Neuron (in vitro differentiated cells): ENCODE results near the gene CAPN5.

Experiments
- H2AFZ ChIP-seq: one replicate; pipeline ENCODE4 v1.6.1; 2013; ENCODE audit warnings: low read depth, mild to moderate bottlenecking, inconsistent platforms, low read length, moderate library complexity
- H3K27me3 ChIP-seq: one replicate; pipeline ENCODE4 v1.6.1; 2013; ENCODE audit warnings: low read length; ENCODE audit not compliant: insufficient read depth
- H3K36me3 ChIP-seq: one replicate; pipeline ENCODE4 v1.6.1; 2013; ENCODE audit warnings: low read length; ENCODE audit not compliant: insufficient read depth
- H3K4me1 ChIP-seq: one replicate; pipeline ENCODE4 v1.6.1; 2013; ENCODE audit warnings: low read length; ENCODE audit not compliant: insufficient read depth
- H3K4me3 ChIP-seq: 2 replicates; pipeline ENCODE4 v1.5.1; 2013; ENCODE audit warnings: mild to moderate bottlenecking, low read length, moderate library complexity
- H3K9me3 ChIP-seq: one replicate; pipeline ENCODE4 v1.6.1; 2013; ENCODE audit warnings: low read length

CAPN5 gene

GRCh38 chr11:77072851-77073327 lies 6.1 kb downstream of the CAPN5 start:
- Histone ChIP-seq H3K4me1 (peaks cover 35% of the 10 kb centered on the region), H3K27me3 (no peaks in the 10 kb centered on the region)

GRCh38 chr11:77073328-77074001 lies 6.7 kb downstream of the CAPN5 start:
- H3K4me1 ChIP-seq, result peaks cover 29% of the 10 kb centered on the region
- H2AFZ ChIP-seq, result no peak overlapping the region
- H3K9me3 ChIP-seq, result no peaks in the 10 kb centered on the region
- H3K36me3 ChIP-seq, result peaks cover 18% of the 10 kb centered on the region
- H3K4me3 ChIP-seq, result no peak overlapping the region
- no peaks in the 10 kb centered on the region for H3K27me3 ChIP-seq

More at GRCh38 chr11:77072851-77073327, 6.1 kb downstream of the CAPN5 start:
- Histone ChIP-seq H3K4me3 (no peak overlapping the region), H2AFZ (no peak overlapping the region), H3K36me3 (peaks cover 18% of the 10 kb centered on the region), H3K9me3 (no peaks in the 10 kb centered on the region)

- Histone ChIP-seq H3K4me3 (no peak overlapping the region), H3K4me1 (peaks cover 22% of the 10 kb centered on the region), H2AFZ (no peak overlapping the region), H3K27me3 (no peaks in the 10 kb centered on the region), H3K36me3 (peaks cover 18% of the 10 kb centered on the region), H3K9me3 (no peaks in the 10 kb centered on the region)
Observed at GRCh38 chr11:77074205-77074604, 7.4 kb downstream of the CAPN5 start.

GRCh38 chr11:77074626-77075221 lies 8.0 kb downstream of the CAPN5 start:
- H3K4me3 ChIP-seq, result no peak overlapping the region
- H3K36me3 ChIP-seq, result peaks cover 18% of the 10 kb centered on the region
- no peak overlapping the region for H2AFZ ChIP-seq
- no peaks in the 10 kb centered on the region for H3K9me3 ChIP-seq
- H3K27me3 ChIP-seq, result no peaks in the 10 kb centered on the region
- peaks cover 18% of the 10 kb centered on the region for H3K4me1 ChIP-seq

GRCh38 chr11:77075425-77075905 lies 8.7 kb downstream of the CAPN5 start:
- no peak overlapping the region for H2AFZ ChIP-seq
- no peak overlapping the region for H3K4me3 ChIP-seq
- peaks cover 15% of the 10 kb centered on the region for H3K4me1 ChIP-seq
- H3K27me3 ChIP-seq, result no peaks in the 10 kb centered on the region
- H3K36me3 ChIP-seq, result peaks cover 22% of the 10 kb centered on the region
- no peaks in the 10 kb centered on the region for H3K9me3 ChIP-seq

GRCh38 chr11:77079666-77080065 lies 12.9 kb downstream of the CAPN5 start:
- Histone ChIP-seq H3K27me3 (no peaks in the 10 kb centered on the region), H3K9me3 (no peaks in the 10 kb centered on the region), H3K4me3 (no peak overlapping the region), H3K4me1 (no peaks in the 10 kb centered on the region), H2AFZ (no peak overlapping the region), H3K36me3 (peaks cover 22% of the 10 kb centered on the region)

GRCh38 chr11:77080643-77081210 lies 14.0 kb downstream of the CAPN5 start:
- Histone ChIP-seq H3K9me3 (no peaks in the 10 kb centered on the region), H3K27me3 (no peaks in the 10 kb centered on the region), H3K4me1 (peaks cover 1% of the 10 kb centered on the region), H3K4me3 (no peak overlapping the region), H2AFZ (no peak overlapping the region), H3K36me3 (peaks cover 28% of the 10 kb centered on the region)

- no peaks in the 10 kb centered on the region for H3K9me3 ChIP-seq
- peaks cover 8% of the 10 kb centered on the region for H3K4me1 ChIP-seq
- H2AFZ ChIP-seq, result no peak overlapping the region
- peaks cover 35% of the 10 kb centered on the region for H3K36me3 ChIP-seq
- H3K4me3 ChIP-seq, result no peak overlapping the region
- H3K27me3 ChIP-seq, result no peaks in the 10 kb centered on the region
Observed at GRCh38 chr11:77081381-77081851, 14.6 kb downstream of the CAPN5 start.

GRCh38 chr11:77081976-77082836 lies 15.4 kb downstream of the CAPN5 start:
- Histone ChIP-seq H3K36me3 (peaks cover 40% of the 10 kb centered on the region), H3K27me3 (no peaks in the 10 kb centered on the region), H2AFZ (no peak overlapping the region), H3K9me3 (no peaks in the 10 kb centered on the region), H3K4me3 (no peak overlapping the region), H3K4me1 (peaks cover 8% of the 10 kb centered on the region)

- H3K4me1 ChIP-seq, result peaks cover 8% of the 10 kb centered on the region
- H3K36me3 ChIP-seq, result peaks cover 47% of the 10 kb centered on the region
- no peak overlapping the region for H2AFZ ChIP-seq
- no peaks in the 10 kb centered on the region for H3K9me3 ChIP-seq
- no peak overlapping the region for H3K4me3 ChIP-seq
- H3K27me3 ChIP-seq, result no peaks in the 10 kb centered on the region
Observed at GRCh38 chr11:77082838-77083565, 16.2 kb downstream of the CAPN5 start.

- Histone ChIP-seq H3K27me3 (no peaks in the 10 kb centered on the region), H3K36me3 (peaks cover 53% of the 10 kb centered on the region)
Observed at GRCh38 chr11:77083566-77084245, 16.9 kb downstream of the CAPN5 start.

More at GRCh38 chr11:77083566-77084245, 16.9 kb downstream of the CAPN5 start:
- Histone ChIP-seq H3K9me3 (no peaks in the 10 kb centered on the region), H2AFZ (no peak overlapping the region), H3K4me1 (peaks cover 8% of the 10 kb centered on the region), H3K4me3 (no peak overlapping the region)
